ENCODE results near the gene NKX2-8.

NKX2-8 gene

DNA sequence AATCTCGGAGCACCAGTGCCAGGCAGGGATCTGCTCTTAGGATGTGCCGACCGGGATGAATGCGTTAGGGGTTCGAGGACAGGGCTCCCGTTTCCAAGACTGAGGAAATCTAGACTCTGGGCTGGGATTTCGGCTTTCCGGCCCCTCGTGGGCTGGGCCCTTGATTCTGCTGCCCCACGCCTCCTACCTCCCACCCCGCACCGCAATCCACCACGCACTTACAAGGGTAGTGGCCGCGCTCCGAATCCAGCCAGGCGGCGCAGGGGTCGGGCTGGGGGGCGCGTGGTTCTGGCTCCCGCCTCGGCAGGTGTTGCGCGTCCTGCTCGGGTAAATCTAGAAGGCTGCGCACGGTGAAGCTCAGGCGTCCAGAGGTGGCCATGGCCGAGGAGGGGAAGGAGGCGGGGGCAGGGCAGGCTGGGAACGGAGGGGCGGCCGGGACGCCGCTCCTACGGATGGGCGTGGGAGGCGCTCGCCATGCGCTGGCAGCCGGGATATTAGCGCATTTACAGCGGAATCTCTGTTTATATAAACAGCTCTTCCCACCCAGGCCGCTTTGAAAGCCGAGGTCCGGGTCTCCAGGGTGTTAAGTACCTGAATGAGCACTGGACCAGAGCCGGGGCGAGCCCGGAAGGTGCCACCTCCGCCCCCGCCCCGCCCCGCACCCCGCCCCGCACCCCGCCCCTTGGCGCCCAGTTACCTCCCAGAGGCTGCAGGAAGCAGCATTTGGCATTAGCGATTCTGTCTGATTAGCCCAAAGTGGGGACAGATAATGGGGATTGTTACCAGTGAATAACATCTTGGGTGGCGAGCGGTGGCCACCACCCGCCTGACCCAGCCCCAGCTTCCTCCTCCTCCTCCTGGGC lies at the start of gene NKX2-8:
TSS of gene NKX2-8 (minus strand) at position 604 of the 863 bp plus-strand sequence. CDS start at position 379, 225 bp downstream.
- peak in 1 of 2 experiments; percentile 17 for DNase-seq

GRCh38 chr14:36627981-36628380 lies 45.6 kb upstream of the NKX2-8 start:
- no peak for DNase-seq

- no peak for DNase-seq
These were observed 43.7 kb upstream of the NKX2-8 start for GRCh38 chr14:36626151-36626550.

DNA sequence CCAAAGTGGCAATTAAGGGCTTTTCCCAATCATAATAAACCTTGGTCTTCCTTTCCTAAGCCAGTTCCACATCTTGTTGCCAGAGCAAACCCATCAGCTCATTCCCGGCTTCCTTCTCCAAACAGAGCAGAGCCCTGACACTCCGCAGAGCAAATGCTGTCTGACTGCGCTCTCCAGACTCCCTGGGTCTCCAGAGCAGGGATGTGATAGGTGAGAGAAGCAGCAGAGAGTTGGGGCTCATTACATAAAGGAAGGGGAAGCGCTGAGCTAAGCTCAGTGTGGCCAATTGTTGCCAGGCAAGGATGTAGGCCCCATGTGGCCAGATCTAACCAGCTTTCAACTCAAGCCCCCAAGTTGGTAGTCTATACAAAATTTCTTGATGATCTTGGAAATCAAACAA lies 43.0 kb upstream of the NKX2-8 start:
- no peak for DNase-seq

- DNase-seq: no peak
These were observed 42.6 kb upstream of the NKX2-8 start for GRCh38 chr14:36625014-36625413.

DNA sequence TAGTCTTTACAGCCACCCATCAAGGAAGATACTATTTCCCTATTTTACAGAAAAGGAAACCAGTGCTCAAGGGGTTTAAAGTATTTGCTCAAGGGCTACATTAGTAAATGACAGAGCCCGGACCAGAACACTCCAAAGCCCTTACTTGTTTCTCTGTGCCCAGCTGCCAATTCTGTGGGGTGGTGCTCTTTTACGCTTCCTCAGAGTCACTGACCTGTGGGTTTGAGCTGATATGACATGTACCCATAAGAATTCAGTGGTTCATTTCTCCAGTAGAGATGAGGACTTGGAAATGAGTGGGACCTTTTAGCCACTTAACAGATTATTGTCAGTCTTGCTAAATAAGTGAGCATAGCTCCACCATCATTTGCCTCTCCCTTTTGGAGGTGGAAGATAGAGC lies 37.4 kb upstream of the NKX2-8 start:
- DNase-seq: no peak

GRCh38 chr14:36619131-36619530 lies 36.7 kb upstream of the NKX2-8 start:
- no peak for DNase-seq

DNA sequence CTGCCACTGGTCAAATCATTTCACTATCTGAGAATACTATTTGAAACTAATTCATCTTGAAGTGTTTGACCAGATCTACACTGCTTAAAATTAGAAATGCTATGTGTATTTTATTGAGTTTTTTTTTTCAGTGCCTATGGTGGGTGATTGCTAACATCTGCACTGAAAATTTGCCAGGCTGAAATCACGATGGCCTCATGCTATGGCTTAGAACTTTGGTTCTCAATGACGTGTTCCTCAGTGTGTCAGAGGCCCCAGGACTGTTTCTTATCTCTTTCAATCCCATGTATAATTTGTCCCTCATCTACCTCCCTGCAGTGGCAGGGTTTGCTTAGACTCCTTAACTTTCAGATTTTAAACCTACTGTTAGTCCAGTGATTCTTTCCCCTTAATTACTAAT lies 36.2 kb upstream of the NKX2-8 start:
- DNase-seq: no peak

- no peak for DNase-seq
These were observed 35.4 kb upstream of the NKX2-8 start for GRCh38 chr14:36617824-36618223.

DNA sequence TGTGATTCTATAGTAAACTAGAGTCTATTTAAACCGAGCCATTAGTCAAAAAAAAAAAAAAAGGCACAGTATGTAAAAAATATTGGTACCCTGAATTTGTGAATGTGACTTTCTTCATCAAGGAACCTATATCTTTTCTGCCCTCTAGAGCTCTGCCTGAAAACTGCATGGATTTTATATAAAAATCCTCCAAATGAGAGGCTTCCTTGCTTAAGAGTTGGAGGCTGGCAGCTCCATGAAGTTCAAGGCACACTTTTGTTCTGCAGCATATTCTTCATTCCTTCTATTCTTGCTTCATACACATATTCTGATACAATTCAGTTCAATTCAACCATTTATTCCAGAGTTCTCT lies 23.1 kb upstream of the NKX2-8 start:
- DNase-seq: no peak

GRCh38 chr14:36604757-36605505 lies 22.5 kb upstream of the NKX2-8 start:
- peak; percentile 34 to 42 for DNase-seq

DNA sequence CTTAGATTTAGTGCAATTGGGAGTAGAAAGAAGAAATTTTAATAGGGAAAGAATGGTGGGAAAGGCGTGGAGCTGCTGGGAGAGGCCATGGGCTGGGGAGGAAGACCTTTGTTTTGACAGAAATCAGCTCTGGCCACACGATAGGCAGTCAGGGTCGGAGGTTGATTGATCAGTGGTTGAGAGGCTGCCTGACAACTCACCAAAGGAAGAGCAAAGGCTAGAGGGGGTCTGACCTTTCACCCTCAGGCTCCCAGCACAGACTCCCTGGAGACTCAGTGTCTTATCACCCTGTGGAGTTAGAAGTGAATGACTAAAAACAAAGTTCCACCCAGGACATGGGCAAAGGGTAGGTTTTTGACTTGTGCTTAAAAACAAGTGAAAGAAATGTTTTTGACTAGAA lies 18.0 kb upstream of the NKX2-8 start:
- no peak for DNase-seq

DNA sequence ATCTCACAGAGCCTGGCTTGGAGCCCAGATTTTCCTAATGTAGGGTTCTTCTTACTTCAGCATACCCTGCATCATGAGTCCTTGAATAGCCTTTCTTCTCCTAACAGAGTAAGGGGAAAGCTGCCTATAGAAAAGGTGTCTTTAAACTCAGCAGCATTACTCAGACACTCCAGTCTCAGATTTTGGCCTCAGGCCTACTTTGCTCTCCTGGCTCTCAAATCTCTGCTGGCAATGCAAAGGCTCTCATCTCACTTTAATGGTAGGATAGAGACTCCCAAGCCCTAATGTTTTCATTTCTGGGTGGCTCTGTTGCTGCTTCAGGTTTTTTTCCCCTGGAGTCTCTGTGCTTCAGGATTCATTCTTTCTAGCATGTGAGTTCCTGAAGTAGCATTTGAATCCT lies 9.1 kb upstream of the NKX2-8 start:
- DNase-seq: no peak

- DNase-seq: no peak
These were observed 6.4 kb upstream of the NKX2-8 start for GRCh38 chr14:36588788-36589187.

DNA sequence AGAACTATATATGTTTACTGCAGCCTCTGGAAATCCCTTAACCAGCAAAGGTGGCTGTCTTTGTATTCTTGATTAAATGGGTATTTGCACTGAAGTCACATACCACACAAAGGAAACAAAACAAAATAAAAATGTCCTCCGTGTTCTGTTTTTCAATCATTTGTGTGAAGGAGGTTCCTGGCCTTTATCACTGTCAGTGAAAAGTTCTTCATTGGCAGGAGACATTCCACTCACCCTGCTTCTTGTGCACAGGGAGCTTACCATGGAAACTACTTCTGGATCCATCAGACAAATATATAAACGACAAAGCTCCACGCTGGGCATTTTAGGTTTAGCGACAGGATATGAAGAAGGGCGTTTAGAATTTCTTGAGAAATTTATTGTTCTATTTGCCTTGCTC lies 5.7 kb upstream of the NKX2-8 start:
- DNase-seq: no peak

- no peak for DNase-seq
These were observed 2.7 kb upstream of the NKX2-8 start for GRCh38 chr14:36585100-36585499.

- DNase-seq: peak; percentile 19 to 20
These were observed 1.7 kb upstream of the NKX2-8 start for GRCh38 chr14:36583893-36584811.

GRCh38 chr14:36583242-36583892 lies 953 bp upstream of the NKX2-8 start:
- peak; percentile 17 to 20 for DNase-seq

DNA sequence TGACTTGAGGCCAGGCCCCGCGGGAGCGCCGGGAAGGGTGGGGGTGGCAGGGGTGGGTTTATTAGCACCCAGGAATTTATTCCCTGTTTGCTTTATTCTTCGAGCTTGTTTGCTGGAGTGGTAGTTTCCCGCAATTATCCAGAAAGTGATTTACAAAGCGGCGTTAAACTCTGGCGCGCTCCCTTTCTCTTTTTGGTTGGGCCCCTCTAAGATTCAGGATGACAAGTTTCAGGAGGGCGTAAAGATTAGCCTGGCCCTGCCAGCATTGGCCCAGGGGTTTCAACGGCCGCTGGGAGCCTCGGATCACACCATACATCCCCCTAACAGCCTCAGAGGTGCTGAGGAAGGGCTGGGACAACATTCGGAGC lies 444 bp upstream of the NKX2-8 start:
- DNase-seq: no peak

GRCh38 chr14:36580856-36581831 lies 1.3 kb downstream of the NKX2-8 start:
- peak; percentile 28 to 47 for DNase-seq

DNA sequence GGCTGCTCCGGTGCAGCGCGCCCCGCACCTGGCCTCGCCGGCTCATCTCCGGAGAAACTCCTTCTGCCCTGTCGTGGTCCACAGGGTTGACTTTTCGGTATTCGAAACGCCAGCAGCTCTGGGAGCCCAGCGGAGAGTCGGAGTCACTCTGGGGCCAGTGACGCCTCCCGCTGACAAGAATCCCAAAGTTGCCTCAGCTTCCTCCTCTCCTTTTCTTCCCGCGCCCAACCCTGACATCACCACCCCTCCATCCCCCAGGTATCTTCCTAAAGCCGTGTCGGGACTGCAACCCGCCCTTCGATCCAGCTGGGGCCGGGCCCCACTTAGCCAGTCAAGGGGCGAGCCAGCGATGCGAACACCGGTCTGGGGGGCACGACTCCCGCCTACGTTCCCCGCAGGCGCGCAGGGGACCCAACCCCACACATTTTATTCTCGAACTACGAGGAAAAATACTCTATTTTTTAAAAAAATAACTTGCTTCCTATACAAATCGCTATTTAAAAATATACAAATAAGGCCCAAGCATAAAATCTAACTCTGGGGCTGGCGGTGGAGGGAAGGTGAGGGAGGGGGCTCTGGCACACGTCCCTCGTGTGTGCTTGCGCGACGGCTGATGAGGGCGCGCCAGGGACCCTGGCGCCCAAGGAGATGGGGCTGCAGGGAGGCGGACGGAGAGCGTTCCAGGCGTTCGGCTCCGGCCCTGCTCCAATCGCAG lies 2.1 kb downstream of the NKX2-8 start:
- peak in 1 of 2 experiments; percentile 20 for DNase-seq
